ENCODE results near the gene PID1. TPM values are rescaled to one million over a fixed set of nuclear protein-coding genes. Genes with fewer than 3 reads are reported as not detected.

PID1 gene
- total and polyA plus RNA-seq, 7 donors = 19.7 to 83.6 (median 67.3) TPM

Small RNAs within 50 kb of the gene (small RNA-seq; reads per million reads assigned to genes)
- gene RN7SKP283 = 0 reads per million in 3 donors

Measured in sigmoid colon (tissue), 7 donors.